ENCODE data around the gene IL16.

- TF ChIP-seq CTCF (IDR thresholded peaks at IDR 0.05) (no peak), EP300 (IDR thresholded peaks at IDR 0.05) (no peak)
Observed at GRCh38 chr15:81337241-81337640, 140.6 kb downstream of the IL16 start.
